Ishikawa (cell line): ENCODE measurements around the gene MDC1.

Experiments
- EP300 ChIP-seq: IDR thresholded peaks from 2 replicates; pipeline ENCODE4 v1.6.1; 2012; ENCODE audit warnings: borderline replicate concordance
- MAX ChIP-seq: IDR thresholded peaks from 2 replicates; pipeline ENCODE4 v1.6.1; 2012
- RAD21 ChIP-seq: IDR thresholded peaks from 2 replicates; pipeline ENCODE4 v1.6.1; 2012; ENCODE audit warnings: low read depth
- USF1 ChIP-seq: IDR thresholded peaks from 2 replicates; pipeline ENCODE4 v1.6.1; 2012

GRCh38 chr6:30730601-30731435 lies 13.7 kb upstream of the MDC1 start:
- TF ChIP-seq MAX (0 out of 2 replicates have a peak, but pooled peaks have one; percentile 21), USF1 (no peak), RAD21 (peak; percentile 61), EP300 (no peak)
